Fibroblast of lung (primary cell): ENCODE measurements around the gene SLC43A1. TPM values are rescaled to one million over a fixed set of nuclear protein-coding genes. Genes with fewer than 3 reads are reported as not detected.
"Not testable (repeated sequence)": the region's sequence is repeated elsewhere in the genome, so short reads cannot be mapped to it uniquely, and the experiment has no call there.

Experiments
- DNase-seq, 2 donors: peaks; one replicate each; pipeline versions ENCODE4 v3.0.0 to v3.0.0-alpha.2; 2010; ENCODE audit warnings: low read depth in 2 of 2
- H2AFZ ChIP-seq: 2 replicates; pipeline ENCODE4 v1.5.1; 2012; ENCODE audit warnings: low read length, control low read depth, inconsistent platforms
- H3K27ac ChIP-seq: 2 replicates; pipeline ENCODE4 v1.5.1; 2011; ENCODE audit warnings: low read length, control low read depth; ENCODE audit not compliant: insufficient read depth
- H3K27me3 ChIP-seq: 2 replicates; pipeline ENCODE4 v1.5.1; 2011; ENCODE audit warnings: mild to moderate bottlenecking, low read length; ENCODE audit not compliant: control insufficient read depth, insufficient read depth
- H3K36me3 ChIP-seq: 2 replicates; pipeline ENCODE4 v1.5.1; 2011; ENCODE audit warnings: low read length; ENCODE audit not compliant: control insufficient read depth, insufficient read depth
- H3K4me1 ChIP-seq: 2 replicates; pipeline ENCODE4 v1.5.1; 2011; ENCODE audit warnings: low read length; ENCODE audit not compliant: control insufficient read depth, insufficient read depth; ENCODE audit errors: extremely low read depth
- H3K4me2 ChIP-seq: 2 replicates; pipeline ENCODE4 v1.5.1; 2011; ENCODE audit warnings: low read length, control low read depth; ENCODE audit not compliant: insufficient read depth; ENCODE audit errors: extremely low read depth
- H3K4me3 ChIP-seq, 4 experiments: fragments of 200-600 bp in 1 of 4; sonication (generic) in 1 of 4; replicated peaks in 1 of 4; 2 replicates each; pipeline ENCODE4 v1.5.1; 2011 to 2016; ENCODE audit warnings: low read length in 4 of 4, low read depth in 3 of 4, mild to moderate bottlenecking in 3 of 4, control low read depth in 2 of 4, inconsistent platforms in 1 of 4, mixed read lengths in 1 of 4; ENCODE audit not compliant: insufficient read depth in 1 of 4; ENCODE audit errors: control extremely low read depth in 1 of 4
- H3K79me2 ChIP-seq: 2 replicates; pipeline ENCODE4 v1.5.1; 2012; ENCODE audit warnings: mild to moderate bottlenecking, low read length, inconsistent platforms; ENCODE audit not compliant: control insufficient read depth, insufficient read depth
- H3K9ac ChIP-seq: 2 replicates; pipeline ENCODE4 v1.5.1; 2011; ENCODE audit warnings: mild to moderate bottlenecking, low read length, control low read depth; ENCODE audit not compliant: insufficient read depth
- H3K9me3 ChIP-seq: 2 replicates; pipeline ENCODE4 v1.5.1; 2012; ENCODE audit warnings: low read depth, low read length; ENCODE audit not compliant: control insufficient read depth, insufficient read depth
- H4K20me1 ChIP-seq: 2 replicates; pipeline ENCODE4 v1.5.1; 2011; ENCODE audit warnings: low read length; ENCODE audit not compliant: control insufficient read depth, insufficient read depth; ENCODE audit errors: extremely low read depth
- CTCF ChIP-seq, 2 donors: IDR thresholded peaks in 1 of 2; conservative IDR thresholded peaks in 1 of 2; 1 replicate in 1 of 2; 2 replicates in 1 of 2; pipeline ENCODE4 v1.5.1; 2011 to 2012; ENCODE audit warnings: low read length in 2 of 2, control low read depth in 1 of 2, inconsistent platforms in 1 of 2, low read depth in 1 of 2, mild to moderate bottlenecking in 1 of 2
- EZH2 ChIP-seq: IDR thresholded peaks from 2 replicates; pipeline ENCODE4 v1.5.1; 2012; ENCODE audit warnings: low read length, control low read depth, mild to moderate bottlenecking; ENCODE audit errors: missing control alignments
- polyA plus RNA-seq, 2 donors: library from polyadenylated mRNA; depleted of rRNA in 1 of 2; stranded (reverse) in 1 of 2; unstranded in 1 of 2; fragments of >200 nt; gene quantifications; 2 replicates each; pipeline ENCODE4 v1.2.1, GENCODE V29; 2011 to 2012; ENCODE audit warnings: missing spikeins in 1 of 2
- total RNA-seq: library from RNA; depleted of rRNA; stranded (reverse); fragments of >200 nt; gene quantifications from 2 replicates; pipeline ENCODE4 v1.2.1, GENCODE V29; 2014

SLC43A1 gene
- total and polyA plus RNA-seq, 2 donors (not counting 1 experiment from before 2014, with no cell fraction given): 13.2 to 19.8 TPM

DNA sequence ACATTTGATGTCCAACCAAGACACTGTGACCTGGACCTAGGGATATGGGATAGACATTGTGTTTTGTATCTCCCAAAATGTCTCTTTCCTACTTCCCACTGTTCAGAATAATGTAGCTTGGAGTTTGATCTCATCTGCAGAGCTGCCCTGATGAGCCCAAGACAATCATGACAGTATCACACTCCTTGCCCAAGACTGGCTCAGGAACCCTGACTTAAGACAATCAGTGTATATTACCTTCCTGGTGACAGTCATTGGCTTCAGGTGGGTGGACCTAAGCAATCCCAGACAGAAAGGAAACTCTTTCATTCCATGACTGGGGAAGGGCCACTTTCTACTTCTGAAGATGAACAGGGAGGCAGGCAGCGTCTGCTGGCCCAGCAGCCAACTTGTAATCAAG is 69.4 kb downstream of the SLC43A1 start:
- Histone ChIP-seq H3K79me2 (no peaks in the 10 kb centered on the region), H3K27ac (no peak overlapping the region), H3K4me1 (no peaks in the 10 kb centered on the region), H3K27me3 (peaks cover 3% of the 10 kb centered on the region), H3K4me2 (no peak overlapping the region), H2AFZ (no peak overlapping the region), H4K20me1 (no peaks in the 10 kb centered on the region), H3K4me3 (no peak overlapping the region), H3K9ac (no peak overlapping the region), H3K36me3 (no peaks in the 10 kb centered on the region), H3K9me3 (no peaks in the 10 kb centered on the region)
- TF ChIP-seq EZH2 (no peak), CTCF (conservative IDR thresholded peaks at IDR 0.05 in 1 of 2, IDR thresholded peaks at IDR 0.05 in 1 of 2; ENCODE audit: low read depth in 1 of 2, low read length in 2 of 2) (no peak)
- no peak for DNase-seq

GRCh38 chr11:57445122-57445394 is 70.4 kb downstream of the SLC43A1 start:
- H3K79me2 ChIP-seq, H3K4me2 ChIP-seq, H3K9me3 ChIP-seq, H3K4me3 ChIP-seq, H3K27ac ChIP-seq, H4K20me1 ChIP-seq, H3K4me1 ChIP-seq, H3K36me3 ChIP-seq, DNase-seq, H3K9ac ChIP-seq, H3K27me3 ChIP-seq, H2AFZ ChIP-seq: not testable (repeated sequence)

GRCh38 chr11:57444362-57445121 is 71.0 kb downstream of the SLC43A1 start:
- no peaks in the 10 kb centered on the region for H3K36me3 ChIP-seq
- H3K79me2 ChIP-seq: no peaks in the 10 kb centered on the region
- no peaks in the 10 kb centered on the region for H3K4me1 ChIP-seq
- H3K4me2 ChIP-seq: no peak overlapping the region
- no peak overlapping the region for H3K9ac ChIP-seq
- TF ChIP-seq CTCF (conservative IDR thresholded peaks at IDR 0.05 in 1 of 2, IDR thresholded peaks at IDR 0.05 in 1 of 2; ENCODE audit: low read depth in 1 of 2, low read length in 2 of 2) (no peak), EZH2 (no peak)
- H3K27ac ChIP-seq: no peak overlapping the region
- no peaks in the 10 kb centered on the region for H4K20me1 ChIP-seq
- H3K27me3 ChIP-seq: peaks cover 3% of the 10 kb centered on the region
- H3K4me3 ChIP-seq: no peak overlapping the region
- no peak for DNase-seq
- H2AFZ ChIP-seq: no peak overlapping the region
- no peaks in the 10 kb centered on the region for H3K9me3 ChIP-seq
